GM21390 (cell line): Measurements from ENCODE around the gene MDP1.
"Not testable (repeated sequence)": the region's sequence is repeated elsewhere in the genome, so short reads cannot be mapped to it uniquely, and the experiment has no call there.

Source experiments
- ATAC-seq: cut with Tn5 transposase; IDR thresholded peaks from one replicate; pipeline ENCODE4 v1.9.1; 2021; ENCODE audit not compliant: unreplicated experiment

The MDP1 gene

DNA sequence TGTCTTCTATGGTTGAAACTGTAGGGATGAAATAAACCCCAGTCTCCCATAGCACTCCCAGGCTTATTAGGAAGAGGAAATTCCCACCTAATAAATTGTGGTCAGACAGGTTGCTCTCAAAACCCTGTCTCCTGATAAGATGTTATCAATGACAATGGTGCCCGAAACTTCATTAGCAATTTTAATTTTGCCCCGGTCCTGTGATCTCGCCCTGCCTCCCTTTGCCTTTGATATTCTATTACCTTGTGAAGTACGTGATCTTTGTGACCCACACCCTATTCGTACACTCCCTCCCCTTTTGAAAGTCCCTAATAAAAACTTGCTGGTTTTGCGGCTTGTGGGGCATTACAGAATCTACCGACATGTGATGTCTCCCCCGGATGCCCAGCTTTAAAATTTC lies 13.3 kb downstream of the MDP1 start:
- ATAC-seq = not testable (repeated sequence)

DNA sequence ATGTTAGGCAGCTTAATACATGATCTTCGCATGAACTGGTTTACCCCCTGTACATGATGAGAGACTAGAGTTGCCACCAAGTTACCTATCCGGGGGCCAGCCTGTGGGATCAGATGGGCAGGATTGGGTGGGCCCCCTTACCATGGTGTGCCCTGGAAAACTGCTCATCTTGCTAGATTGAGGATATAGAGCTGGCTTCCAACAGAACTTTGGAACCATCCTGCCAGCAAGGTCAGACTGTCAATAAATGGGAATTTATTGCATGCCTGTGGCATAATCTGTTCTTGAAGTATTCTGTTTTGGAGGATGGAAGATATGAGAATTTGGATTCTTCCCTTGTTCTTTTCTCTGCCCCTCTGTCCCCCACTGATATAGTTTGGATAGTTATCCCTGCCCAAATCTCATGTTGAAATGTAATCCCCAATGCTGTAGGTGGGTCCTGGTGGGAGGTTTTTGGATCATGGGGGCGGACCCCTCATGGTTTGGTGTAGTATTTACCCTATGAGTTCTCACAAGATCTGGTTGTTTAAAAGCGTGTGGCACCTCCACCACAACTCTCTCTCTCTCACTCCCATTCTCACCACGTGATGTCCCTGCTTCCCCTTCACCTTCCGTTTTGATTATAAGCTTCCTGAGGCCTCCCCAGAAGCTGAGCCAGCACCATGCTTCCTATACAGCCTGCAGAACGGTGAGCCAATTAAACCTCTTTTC lies 16.9 kb downstream of the MDP1 start:
- ATAC-seq = no peak

DNA sequence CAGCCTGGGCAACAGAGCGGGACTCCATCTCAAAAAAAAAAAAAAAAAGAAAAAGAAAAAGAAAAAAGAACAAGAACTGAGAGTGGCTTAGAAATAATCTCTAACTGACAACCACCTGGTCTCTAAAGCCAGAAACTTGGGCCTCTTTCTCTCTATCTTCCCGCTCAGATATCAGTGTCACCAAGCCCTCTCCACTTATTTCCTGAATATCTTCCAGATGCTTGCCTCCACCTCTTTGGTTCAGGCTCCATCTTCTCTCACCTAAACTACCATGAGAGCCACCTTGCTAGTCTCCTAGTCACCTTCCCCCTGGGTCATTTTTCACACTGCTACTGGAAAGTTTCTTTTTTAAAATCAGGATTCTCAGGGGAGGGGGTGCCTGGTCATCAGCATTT lies 18.8 kb downstream of the MDP1 start:
- no peak for ATAC-seq

DNA sequence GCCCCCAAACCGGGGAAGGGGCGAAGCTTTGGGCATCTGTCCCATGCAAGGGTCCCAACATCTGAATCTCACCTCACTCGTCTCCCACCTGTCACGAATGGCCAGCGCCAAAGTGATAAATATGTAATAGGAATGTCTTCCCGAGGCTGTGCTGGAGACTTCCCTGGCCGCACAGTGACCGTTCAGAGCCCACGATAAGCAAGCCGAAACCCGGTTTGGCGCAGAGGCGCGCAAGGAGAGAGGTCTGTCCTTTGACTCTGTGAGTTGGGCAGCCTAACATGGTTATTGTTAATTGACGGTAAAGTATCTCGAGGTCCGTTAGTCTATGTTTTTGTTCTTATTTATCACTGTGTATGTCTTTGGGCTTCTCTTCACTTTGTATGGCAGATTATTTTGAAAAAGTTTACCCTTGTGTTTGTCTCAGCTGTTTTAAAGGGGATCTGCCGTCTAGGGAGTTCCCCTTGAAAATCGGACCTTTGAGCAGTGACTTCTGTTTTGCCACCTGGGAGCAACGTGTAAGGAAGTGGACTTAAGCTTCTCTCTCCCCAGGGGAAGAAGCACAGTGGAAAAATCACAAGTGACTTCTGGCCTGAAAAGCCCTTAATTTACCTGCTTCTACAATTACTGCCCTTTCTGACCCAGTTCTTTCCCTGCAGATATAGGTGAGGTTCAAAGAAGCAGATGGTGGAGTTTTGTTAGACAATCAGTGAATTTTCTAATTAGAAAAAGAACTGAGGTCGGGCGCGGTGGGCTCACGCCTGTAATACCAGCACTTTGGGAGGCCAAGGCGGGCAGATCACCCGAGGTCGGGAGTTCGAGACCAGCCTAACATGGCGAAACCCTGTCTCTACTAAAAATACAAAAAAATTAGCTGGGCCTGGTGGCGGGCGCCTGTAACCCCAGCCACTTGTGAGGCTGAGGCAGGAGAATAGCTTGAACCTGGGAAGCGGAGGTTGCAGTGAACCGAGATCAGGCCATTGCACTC lies 19.5 kb downstream of the MDP1 start:
- peak; percentile 23 for ATAC-seq

DNA sequence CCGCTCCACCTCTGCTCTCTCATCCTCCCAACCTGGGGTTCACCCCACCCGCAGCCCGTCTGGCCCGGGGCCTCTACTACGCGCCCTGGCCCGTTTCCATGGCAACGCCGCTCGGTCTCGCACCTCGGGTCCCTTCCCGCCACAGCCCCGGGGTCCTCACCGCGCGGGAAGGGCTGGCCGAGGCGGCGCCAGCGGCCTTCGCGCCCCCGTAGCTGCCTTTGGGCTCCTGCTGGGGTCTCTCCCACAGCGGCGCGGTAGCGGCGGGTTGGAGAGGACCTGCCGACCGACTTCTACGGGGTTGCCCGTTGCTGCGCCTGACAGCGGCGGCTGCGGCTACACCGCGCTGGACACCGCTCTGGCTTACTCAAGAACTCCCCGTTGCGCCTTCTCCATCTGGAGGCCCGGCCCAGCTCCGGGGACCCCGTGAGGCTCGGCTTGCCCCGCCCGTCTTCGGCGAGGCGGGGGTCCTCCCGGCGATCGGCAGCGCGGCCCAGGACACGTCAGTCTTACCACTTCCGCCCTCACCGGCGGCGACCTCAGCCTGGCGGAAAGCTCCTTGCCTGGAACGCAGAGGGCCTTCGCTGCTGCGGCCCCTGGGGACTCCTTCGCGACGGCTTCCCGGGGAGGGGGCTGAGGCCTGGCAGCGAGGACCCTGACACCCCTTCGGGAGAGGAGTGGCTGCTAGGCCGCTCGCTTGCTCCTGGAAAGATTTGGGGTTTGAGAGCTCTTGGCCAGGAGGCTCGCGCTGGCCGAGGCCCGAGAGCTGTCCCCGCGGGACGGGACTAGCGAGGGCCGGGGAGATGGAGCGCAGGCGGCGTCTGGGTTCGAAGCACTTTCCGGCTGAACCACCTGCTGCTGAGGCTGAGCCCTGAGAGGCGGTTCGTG lies 20.4 kb downstream of the MDP1 start, which contains the start of gene TM9SF1:
Gene TM9SF1, minus strand, starts transcription at position 256 of the 885 bp plus-strand sequence. CDS start 422 bp downstream, outside the sequence.
- ATAC-seq = peak; percentile 81

DNA sequence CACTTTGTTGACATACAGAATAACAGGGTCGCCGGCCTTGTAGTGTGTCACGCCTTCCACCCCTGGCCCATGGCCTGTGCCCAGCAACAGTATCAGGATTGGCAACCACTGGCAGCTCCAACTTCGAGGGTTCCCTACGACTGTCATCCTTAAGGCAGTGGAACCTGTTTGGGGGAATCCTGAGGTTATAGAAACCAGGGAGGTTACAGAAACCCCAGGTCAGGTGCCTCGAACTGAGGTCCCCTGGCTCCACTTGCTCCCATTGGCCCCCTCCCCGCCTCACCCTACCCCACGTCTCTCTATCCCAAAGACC lies 21.0 kb downstream of the MDP1 start:
- no peak for ATAC-seq

DNA sequence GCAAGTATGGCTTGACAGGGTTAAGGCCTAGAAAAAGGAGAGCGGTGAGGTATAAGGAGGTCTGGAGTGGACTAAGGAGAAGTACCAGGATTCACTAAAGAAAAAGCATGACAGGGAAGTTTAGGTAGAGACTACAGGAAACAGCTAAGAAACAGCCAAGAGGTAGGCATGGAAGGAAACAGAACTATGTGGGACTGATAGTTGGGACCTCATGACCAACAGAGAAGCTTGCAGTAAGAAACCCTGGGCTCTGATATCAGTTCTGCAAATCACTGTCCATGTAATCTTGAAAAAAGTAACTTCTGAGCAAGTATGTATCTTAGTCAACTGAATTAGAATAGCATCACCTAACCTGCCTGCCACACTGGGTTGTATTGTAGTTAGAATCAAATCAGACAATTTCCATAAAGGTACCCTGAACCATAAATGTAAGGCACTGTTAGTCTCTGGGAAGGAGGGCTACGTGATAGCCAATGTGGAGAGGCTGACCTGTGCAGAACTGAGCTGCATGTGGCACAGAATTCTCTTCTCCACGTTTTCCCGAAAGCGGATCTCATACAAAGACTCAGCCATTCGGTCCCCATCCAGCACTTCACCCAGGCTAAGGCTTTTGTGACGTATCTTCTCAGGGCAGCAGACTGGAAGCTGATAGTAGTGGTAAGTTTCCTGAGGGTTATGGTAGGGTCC lies 21.5 kb downstream of the MDP1 start:
- no peak for ATAC-seq

DNA sequence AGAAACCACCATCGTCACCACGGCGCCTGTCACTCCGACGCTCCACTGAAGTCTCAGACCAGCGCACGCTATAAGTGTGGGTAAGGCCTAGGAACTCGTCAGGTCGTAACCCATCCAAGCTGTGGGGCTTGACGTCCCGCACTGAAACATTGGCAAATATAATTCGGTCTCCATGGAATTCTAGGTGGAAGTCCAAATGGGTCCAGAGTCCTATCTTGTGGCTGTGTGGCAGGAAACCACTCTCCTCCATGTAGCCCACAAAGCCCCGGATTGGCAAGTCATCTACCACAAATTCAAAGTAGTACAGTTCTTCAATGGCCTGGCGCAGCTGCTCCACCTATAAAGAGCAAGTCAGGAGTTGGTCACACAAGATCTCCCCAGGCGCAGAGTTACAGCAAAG lies 22.9 kb downstream of the MDP1 start:
- ATAC-seq = no peak

DNA sequence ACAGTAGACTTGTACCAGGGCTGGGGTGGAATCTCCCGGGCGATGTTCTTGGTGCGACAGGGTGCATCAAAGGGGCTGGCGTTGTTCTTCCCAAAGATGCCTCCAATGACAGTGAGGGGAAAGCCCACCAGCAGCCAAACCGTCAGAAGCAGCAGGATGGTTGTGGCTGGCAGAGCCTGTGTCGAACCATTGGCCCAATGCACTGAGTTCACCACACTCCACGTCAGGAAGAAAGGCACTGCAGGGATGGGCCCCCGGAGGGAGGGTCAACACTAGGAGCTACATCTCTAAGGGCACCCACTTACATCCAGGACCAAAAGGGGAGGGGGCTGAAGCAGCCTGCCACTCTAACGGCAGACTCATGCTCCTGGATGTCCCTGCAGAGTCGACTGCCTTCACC lies 25.4 kb downstream of the MDP1 start:
- ATAC-seq = no peak

DNA sequence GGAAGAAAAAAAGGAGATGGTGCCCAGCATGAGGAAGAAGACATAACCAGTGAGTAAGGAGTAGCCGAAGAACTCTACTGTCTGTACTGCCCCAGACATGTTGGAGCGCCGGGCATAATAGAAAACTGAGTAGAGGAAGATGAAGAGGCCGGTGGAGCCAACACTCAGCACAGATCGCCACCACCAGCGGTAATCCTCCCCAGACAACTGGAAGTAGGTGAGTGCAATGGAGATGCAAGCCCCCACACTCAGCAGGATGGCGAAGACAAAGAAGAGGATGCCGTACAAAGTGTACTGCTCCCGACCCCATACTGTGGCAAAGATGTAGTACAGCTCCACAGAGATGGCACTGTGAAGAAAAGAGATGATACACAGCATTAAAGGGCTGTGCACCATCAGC lies 26.4 kb downstream of the MDP1 start:
- no peak for ATAC-seq

DNA sequence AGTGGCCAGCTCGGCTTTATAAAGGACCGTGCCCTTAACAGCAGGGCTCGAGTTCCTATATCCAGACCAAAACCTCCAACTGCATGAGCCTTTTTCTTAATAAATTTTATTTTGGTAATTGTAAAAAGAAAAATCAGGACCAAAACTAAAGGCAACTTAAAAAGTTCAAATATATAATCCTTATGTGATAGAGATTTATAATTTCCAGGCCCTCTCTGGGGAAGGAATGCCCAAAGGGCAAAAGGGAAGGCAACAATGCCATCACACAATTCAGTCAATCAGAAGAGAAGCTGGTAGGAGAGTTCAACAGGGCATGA lies 26.8 kb downstream of the MDP1 start:
- no peak for ATAC-seq

DNA sequence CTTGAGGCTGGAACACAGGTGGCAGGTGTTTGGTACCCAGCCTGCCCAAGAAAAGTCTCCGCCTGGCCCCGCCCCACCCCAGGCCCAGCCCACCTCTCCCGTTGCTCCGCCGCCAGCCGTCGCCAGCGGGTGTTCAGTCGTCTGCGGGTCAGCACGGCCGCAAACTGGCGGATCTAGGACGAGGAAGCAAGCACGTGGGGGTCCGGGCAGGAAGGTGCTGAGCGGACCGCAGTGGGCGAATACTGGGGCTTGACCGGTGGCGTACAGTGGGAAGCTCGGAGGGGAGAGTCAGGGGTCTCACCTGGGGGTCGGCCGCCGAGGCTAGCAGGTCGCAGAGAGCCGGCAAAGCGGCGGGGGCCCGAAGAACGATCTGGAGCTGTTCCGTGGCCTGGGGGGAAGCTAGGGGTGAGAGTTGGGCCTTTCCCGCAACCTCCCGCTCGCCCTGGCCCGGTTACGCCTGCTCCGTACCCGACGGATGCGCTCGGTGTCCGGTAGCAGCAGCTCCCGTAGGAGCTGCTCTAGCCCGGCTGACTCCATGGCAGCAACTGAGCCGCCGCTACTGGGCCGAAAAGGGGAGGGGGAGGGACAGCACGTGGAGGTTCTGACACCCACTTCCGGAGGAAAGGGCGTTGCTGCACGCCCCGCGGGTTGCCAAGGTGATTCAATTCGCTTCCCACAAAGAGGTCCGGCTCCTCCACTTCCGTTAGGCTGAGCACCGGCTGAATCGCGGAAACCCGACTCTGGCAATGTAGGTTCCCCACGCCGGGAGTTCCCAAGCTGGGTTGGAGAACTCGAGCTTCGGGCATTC lies 27.4 kb downstream of the MDP1 start, which contains the start of gene IPO4:
Gene IPO4, minus strand, starts transcription at position 566 of the 808 bp plus-strand sequence. Its CDS starts 29 bp downstream, at position 537.
- ATAC-seq = peak; percentile 78

DNA sequence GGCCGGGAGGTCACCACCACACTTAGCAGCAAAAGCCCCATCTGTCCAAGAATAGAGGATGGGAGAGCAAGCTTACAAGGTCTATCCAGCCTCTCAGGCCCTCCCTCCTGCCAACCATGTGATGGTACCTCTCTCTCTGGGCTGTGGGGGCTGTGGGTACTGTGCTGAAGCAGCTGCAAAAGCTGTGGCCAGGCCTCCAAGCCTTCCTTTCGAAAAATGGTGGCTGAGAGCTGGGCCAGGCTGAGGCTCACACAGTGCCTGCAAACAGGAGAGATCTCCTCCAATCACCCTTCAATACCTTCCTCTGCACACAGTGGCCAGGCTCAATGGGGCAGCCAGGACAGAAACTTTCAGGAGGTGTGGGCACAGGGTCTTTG lies 28.3 kb downstream of the MDP1 start:
- no peak for ATAC-seq

DNA sequence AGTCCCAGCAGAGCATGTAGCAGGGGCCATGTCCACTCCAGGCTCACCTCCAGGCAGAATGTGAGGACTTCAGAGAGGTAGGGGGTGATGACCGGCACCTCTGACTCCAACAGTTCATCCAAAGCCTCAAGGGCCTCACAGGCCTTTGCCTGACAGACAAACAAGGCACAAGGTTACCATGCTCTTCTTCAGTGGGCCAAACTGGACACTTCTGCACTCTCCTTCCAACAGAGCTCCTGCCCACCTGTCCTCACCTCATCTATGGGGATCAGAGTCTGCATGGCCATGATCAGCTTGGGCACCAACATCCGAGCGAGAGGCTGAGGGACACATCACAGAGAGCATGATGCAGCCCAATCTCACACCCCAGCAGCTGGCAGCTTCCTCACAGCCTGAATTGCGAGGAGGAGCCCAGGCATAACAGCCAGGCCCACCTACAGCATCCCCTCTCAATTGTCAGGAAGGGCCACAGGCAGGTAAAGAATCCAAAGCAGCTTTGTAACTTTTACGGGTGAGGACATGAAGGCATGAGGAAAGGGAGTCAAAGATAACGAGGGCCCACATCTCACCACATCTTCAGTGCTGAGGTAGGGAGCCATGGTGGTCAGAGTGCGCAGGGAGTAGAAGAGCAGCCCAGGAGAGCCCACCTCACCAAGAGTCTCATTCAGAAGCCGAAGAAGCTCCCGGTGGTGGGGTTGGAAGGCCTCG lies 28.9 kb downstream of the MDP1 start:
- no peak for ATAC-seq

DNA sequence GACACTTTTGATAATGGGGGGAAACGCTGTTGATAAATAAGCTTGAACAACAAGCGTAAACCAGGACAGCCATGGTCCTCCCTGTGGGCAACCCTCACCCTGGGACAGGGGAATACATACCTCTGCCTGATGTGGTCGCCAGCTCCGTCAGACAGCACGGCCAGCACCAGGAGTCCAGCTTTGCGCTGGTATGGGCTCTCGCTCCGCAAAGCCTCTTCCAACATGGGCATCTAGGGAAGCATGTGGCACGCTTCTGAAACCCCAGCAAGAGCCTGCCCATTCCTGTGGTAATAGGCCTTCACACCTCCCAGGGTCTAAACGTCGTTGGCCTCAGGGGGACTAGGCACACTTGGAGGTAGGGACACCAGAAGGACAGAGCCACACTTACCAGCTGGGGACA lies 30.1 kb downstream of the MDP1 start:
- no peak for ATAC-seq

DNA sequence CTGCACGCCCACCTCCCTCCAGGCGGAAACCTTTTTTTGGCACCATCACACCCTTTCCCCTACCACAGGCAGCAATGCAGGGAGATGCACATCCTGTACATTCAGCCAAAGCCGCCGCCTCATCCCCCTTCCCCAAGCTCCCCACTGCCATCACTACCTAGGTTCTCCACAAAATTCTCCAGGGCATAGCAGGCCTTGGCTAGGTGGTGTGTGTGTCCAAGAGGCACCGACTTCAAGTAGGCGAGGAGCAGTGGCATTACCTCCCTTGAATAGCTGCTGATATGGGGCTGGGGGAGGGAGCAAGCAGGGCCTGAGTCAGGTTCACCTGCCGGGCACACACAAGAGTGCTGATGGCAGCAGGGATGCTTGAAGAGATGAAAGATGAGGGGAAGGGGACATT lies 30.8 kb downstream of the MDP1 start:
- no peak for ATAC-seq

DNA sequence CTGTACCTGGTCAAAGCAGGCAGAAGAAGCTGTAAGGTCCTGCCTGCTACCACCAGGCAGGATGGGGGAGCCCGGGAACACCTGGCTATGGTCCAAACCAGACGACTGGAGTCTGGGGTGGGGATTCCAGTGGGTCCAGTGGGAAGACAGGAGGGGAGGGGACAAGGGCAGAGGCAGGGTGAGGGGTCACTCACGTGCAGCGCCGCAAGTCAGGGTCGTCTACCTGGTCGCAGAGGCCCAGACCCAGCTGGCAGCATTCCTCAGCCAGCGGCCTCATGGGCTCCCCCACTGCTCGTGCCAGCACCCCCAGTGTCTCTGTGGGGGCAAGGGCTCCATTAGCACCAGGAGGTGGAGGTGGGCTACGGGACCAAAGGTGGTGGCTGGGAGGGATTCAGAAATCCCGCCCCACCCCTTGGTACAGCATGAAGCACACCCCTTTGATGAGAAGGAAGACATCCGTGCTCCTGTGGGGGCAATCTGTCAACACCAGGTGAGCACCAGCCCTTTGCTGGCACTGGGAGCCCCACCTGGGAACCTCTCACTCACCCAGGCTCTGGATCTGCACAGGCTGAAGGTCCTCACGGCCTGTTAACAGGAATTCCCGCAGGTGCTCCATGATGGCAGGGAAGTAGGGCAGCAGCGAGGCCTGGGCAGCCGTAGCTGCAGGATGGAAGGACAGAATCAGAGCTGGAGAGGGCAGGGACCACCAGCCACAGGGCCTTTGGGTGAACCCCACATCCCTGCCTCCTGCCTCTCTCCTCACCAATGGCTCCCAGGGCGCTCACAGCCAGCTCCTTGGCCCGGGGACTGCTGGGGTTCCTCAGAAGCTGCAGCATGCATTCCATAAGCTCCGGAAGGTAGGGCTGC lies 31.5 kb downstream of the MDP1 start:
- no peak for ATAC-seq

DNA sequence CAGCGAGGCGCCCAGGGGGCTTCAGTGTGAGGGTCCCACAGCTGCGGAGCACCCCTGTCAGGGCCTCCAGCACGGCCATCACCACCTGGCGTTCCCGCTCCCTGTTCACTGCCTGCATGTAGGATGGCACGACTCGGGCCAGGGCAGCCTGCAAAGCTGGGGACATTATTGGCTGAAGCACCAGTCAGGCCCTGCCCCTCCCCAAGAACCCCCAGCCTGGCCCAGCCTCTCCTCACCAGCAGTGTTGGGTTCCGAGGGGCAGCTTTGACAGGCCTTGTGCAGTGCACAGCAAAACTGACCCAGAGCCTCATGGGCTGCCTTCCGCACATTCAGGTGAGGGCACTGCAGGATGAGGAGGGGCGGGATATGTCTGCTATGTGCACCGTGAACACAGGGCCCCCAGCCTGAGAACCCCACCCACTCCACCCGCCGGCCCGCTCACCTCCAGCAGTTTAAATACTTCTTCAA lies 32.8 kb downstream of the MDP1 start:
- no peak for ATAC-seq
